GM19351 (cell line): ENCODE measurements around the gene UBE3B.

Experiments used
- ATAC-seq: cut with Tn5 transposase; IDR thresholded peaks from one replicate; pipeline ENCODE4 v1.9.1; 2021; ENCODE audit warnings: mild to moderate bottlenecking, moderate library complexity; ENCODE audit not compliant: unreplicated experiment

Gene UBE3B

DNA sequence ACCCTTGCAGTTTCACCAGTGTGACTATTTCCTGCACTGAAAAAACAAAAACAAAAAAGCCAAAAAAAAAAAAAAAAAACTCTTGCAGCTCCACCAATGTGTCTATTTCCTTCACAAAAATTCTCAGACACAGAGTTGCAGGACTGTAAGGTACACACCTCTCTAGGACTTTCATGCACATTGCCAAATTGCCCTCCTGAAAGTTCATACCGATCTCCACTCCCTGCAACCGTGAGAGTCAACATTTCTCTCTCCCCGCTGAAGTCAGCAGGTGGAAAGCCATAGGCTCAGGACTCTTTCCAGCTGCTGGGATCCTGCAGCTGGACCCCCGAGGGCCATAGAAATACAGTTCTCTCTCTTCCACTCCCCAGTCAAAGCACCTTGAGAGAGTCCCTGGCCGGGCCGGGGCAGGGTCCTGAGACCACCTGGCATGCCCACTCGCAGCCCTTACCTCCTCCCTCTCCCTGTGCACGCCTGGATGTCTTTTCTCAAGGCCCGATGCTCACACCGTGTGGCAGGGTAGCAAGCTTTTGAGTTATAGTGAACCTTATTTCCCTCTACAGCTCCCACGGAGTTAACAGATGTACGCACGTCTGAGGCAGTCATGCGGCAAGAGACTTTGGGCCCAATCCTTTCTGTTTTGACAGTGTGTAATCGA, 72.3 kb downstream of the UBE3B start:
- ATAC-seq: no peak

GRCh38 chr12:109550281-109550680, 72.8 kb downstream of the UBE3B start:
- no peak for ATAC-seq

DNA sequence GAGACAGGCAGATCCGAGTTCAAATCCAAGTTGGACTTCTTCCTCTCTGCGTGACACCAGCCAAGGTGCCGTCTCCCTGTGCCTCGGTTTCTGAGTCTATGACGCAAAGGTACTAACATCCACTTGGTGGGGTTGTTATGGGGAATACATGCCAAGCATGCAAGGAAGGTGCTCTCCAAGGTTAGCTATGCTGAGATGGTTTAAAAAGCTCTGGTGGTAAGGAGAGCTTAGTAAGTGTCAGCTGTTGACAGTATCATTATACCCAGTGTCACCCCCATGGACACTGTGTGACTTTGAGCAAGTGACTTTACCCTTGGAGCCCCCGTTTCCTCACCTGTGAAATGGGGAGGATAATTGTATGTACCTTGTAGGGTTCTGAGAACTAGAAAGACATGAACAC, 73.7 kb downstream of the UBE3B start:
- ATAC-seq: no peak

- no peak for ATAC-seq
Measured at GRCh38 chr12:109552971-109553370, 75.5 kb downstream of the UBE3B start.

DNA sequence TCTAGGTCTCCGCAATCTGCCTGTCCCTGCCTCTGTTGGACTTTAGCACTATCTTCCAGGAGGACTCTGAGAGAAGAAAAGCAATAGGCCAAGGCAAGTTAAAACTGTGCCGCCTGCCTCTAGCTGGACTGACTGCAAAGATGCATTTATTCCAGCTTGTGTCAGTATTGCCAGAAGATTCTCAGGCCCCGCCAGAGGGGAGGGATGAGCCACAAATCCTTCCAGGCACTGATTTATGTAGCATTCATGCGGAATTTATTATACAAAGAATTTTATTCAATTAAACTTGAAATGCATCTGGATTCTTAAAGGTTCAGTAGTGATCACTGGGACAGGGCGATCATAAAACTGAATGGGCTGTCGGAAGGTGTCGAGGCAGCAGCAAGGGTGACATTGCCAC, 76.0 kb downstream of the UBE3B start:
- ATAC-seq: no peak

DNA sequence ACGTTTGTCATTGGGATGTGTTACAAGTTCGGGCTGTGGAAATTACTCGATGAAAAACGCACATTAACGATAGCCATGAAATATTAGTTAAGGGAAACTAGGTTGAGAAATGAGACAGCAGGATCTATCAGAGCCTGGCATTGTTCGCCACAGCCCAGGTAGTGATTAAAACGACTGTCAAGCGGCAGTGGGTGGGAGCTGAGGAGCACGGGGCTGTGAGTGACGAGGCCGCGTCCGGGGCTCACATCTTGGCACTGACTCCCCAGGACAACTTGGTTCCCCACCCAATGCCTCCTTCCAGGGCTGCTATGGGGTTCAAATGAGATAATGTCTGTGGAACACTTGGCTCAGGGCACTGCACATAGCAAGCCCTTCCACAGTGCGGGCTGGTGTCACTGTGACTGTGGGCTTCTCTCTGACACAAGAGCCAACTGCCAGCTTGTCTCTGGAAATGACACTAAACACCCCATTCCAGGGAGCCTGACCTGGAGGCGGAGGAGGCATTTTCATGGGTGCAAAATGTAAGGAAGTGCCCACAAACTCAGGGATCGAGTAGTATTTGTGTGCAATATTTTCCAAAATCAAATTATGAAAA, 76.6 kb downstream of the UBE3B start:
- no peak for ATAC-seq

- no peak for ATAC-seq
Measured at GRCh38 chr12:109554761-109555160, 77.3 kb downstream of the UBE3B start.

DNA sequence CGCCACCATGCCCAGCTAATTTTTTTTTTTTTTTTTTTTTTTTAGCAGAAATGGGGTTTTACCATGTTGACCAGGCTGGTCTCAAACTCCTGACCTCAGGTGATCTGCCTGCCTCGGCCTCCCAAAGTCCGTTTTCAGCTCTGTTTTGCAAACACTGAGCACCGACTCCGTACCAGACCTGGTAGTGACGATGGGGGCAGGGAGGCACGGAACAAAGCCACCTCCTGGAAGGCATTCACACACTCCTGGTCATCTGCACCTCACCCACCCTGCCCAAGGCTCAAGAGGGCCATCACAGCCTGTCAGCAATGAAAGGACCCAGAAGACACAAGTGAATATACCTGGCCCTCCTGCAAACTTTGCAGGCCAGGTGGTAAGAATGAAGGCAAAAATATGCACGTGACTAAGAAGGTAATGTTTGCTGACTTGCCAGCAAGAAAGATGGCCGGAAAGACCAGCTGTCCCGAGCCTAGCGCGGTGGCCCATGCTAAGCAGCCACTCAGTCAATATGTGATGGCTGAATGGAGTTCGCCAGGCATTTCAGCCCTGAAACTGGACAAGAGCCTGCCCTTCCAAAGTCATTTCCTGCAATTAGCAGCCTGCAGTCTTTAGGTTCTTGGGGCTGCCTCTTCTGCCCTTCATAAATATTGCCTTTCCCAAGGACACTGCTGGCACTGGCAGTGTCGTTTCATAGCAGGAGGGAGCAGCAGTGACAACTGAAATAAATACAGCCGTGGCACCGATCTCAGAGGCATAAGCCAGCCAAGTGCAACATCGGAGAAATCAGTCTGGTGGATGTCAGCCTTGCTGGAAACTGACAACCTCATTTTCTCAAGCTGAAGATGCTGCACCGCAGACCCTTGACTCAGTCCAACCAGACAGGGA, 78.2 kb downstream of the UBE3B start:
- ATAC-seq: no peak

DNA sequence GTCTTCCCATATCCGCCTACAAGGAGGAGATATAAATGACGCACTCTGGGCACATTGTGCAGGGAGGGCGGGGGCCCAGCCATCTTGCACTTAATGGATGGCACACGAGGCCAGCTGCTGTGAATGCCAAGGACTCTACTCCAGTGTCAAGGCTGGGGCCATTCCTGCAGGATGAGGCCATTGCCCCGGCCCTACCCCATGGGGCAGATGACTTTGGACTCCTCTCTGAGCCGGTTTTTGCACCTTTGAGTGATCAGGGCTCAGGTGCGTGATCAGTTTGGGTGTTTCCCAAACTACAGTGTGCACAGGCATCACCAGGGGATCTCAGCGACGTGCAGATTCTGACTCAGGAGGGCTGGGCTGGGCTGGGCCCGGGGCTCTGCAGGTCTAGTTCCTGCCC, 79.8 kb downstream of the UBE3B start:
- ATAC-seq: no peak

- ATAC-seq: no peak
Measured at GRCh38 chr12:109557805-109558204, 80.4 kb downstream of the UBE3B start.

DNA sequence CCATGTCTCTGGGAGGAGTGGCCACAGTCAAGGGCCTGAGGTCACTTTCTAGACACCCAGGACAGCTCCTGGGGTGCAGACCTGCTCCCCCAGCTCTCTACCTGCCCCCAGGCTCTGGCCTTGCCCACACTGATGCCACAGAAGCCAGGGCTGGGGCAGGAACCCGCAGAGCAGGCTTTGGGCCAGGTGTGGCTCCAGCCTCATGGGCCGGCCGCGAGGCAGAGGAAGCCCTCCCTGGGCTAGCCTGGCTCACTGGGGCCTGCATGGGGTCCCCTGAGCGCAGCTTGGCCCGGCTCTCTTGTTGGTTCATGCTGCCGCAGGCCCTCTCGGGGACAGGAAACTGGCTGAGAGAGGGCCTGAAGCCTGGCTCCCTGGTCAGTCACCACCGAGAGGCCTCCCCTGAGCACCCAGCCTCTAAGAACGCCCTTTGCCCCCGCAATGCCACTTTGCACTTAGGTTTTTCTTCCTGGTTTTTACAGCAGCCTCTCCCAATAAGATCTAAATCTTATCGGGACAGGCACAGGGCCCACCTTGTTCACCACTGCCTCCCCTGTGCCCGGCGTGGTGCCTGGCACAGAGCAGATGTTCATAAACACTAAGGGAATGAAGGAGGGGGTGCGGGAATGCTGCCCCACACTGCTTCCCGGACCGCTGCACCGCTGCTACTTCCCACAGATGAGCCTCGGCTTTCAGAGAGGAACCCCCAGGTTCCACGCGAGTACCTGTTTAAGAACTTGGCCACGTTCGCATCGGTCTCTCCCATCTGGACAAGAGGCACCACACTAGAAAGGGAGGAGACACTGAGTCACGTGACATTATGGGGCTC, 81.2 kb downstream of the UBE3B start:
- ATAC-seq: no peak

- no peak for ATAC-seq
Measured at GRCh38 chr12:109559200-109559505, 81.7 kb downstream of the UBE3B start.

- ATAC-seq: no peak
Measured at GRCh38 chr12:109559601-109560000, 82.2 kb downstream of the UBE3B start.

DNA sequence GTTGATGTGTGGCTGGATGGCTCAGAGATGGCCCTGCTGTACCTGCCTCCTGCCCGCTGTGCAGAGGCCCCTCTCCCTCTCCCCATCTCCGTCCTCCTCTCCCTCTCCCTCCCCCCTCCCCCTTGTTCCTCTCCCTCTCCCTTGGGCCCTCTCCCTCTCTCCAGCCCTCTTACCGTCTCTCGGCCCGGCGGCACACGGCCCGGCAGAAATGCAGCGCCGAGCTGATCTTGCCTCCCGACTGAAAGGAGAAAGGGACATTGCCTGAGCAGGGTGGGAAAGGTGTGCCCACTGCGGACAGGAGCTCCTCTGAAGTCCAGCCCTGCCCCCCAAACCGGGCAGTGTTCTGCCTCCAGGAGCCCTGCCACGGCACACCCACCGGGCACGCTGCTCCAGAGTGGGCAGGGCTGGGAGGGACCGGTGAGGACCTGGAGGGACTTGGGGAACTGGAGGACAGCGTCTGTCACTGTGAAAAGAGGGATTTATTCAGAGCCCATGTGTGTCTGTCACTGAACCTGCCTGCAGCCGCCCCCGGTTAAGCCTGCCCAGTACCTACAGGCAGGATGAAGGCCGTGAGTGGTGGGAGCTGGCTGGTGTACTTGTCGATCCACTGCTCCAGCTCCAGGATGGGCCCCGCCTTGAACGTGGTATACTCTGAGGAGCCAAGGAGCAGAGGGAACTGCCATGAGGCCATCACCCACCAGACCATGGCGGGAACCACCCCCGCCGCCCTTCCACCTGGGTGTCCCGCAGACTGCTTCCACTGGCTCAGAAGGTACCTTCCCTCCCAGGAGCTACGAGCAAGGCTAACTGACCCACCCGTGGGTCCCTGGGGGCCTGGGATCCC, 83.7 kb downstream of the UBE3B start:
- no peak for ATAC-seq

GRCh38 chr12:109561711-109562030, 84.2 kb downstream of the UBE3B start:
- no peak for ATAC-seq

DNA sequence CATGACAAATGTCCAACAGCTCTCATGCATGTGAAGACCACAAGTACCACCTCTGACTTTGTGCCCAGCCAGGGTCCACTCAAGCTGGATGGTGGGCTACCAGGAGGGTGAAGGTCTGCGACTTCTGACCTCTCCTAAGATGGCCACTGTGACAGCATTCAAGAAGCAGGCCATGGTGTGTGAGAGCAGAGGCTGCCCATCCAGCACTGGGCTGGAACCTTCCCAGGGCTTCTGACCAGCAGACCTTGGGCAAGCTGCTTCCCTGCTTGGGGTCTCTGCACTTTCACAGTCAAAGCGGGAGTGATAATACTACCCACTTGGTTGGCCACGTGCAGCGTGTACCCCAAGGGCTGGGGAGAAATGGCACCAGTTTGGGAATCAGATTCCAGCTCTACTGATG, 85.4 kb downstream of the UBE3B start:
- no peak for ATAC-seq

DNA sequence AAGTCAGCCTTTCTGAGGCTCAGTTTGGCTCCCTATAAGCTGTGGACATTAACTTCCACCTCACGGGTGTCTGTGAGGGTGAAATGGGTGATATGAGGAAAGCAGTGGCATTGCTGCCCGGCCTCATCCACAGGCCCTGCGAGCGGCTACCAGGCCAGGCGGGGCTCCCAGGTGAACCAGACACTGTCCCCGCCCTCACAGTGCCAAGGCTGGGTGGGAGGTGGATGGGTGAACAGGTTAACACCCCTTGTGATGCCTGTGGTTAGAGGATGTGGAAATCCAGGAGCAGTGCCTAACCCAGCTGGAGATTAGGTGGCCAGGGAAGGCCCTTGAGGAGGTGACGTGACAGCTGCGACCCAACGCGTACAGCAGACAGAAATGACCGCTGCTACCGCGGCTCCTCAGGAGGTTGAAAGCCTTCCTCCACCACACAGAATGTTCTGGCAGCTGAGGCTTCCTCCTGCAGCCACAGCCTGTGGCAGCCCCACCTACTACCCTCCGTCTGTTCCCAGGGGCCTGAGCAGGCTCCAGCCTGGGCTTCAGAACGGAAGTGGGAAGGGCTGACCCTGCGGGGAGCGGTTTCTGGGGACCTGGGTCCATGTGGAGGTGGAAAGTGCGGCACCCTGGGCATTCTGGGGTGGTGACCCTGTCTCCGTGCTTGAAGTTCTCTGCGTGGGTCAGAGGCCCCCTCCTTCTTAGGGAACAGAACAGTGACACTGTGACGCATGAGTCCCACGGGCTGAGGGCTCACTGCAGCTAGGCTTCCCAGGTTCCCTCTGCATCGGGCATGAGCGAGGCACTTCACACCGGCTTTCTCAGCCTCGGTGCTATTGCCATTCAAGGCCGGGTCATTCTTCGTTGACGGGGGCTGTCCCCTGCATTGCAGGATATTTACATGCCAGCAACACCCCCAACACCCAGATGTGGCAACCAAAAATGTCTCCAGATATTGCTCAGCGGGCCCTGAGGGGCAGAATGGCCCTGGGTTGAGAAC, 86.2 kb downstream of the UBE3B start:
- no peak for ATAC-seq

GRCh38 chr12:109566424-109566823, 89.0 kb downstream of the UBE3B start:
- no peak for ATAC-seq

- no peak for ATAC-seq
Measured at GRCh38 chr12:109567296-109567695, 89.9 kb downstream of the UBE3B start.
